ENCODE measurements around the gene EXOC3L1.

- TF ChIP-seq POLR2A (IDR thresholded peaks at IDR 0.05; ENCODE audit: low read depth, low read length) (no peak), CTCF (conservative IDR thresholded peaks at IDR 0.05; ENCODE audit: low read depth, low read length) (no peak), RCOR1 (IDR thresholded peaks at IDR 0.05; ENCODE audit: insufficient replicate concordance, low read length) (no peak), MAFK (IDR thresholded peaks at IDR 0.05; ENCODE audit: low read depth, low read length) (no peak), ELK1 (IDR thresholded peaks at IDR 0.05; ENCODE audit: borderline replicate concordance, low read depth, low read length) (no peak), SMC3 (IDR thresholded peaks at IDR 0.05; ENCODE audit: low read depth, low read length) (no peak), USF2 (IDR thresholded peaks at IDR 0.05; ENCODE audit: low read depth, low read length) (no peak)
These were observed 13.1 kb upstream of the EXOC3L1 start for GRCh38 chr16:67202956-67203493.
